HepG2 (cell line): ENCODE results near the gene FUT1. TPM values are rescaled to one million over a fixed set of nuclear protein-coding genes. Genes with fewer than 3 reads are reported as not detected.

Experiments
- CHD4 ChIP-seq: fragments of 200-600 bp; sonication (generic); IDR thresholded peaks from 2 replicates; pipeline ENCODE4 v1.7.0; 2017; ENCODE audit warnings: mild to moderate bottlenecking, low read length, borderline replicate concordance
- CREM ChIP-seq, 2 experiments: sonication (generic) in 1 of 2; formaldehyde crosslinking in 1 of 2; IDR thresholded peaks; 2 replicates each; pipeline versions ENCODE4 v1.4.0 to v1.6.1; 2016 to 2020; ENCODE audit warnings: antibody characterized with exemption in 1 of 2, mild to moderate bottlenecking in 1 of 2, missing genetic modification reagents in 1 of 2
- EP300 ChIP-seq, 3 experiments: sonication (generic) in 1 of 3; formaldehyde crosslinking in 1 of 3; IDR thresholded peaks; 2 replicates each; pipeline versions ENCODE4 v1.5.1 to v1.6.1; 2011 to 2020; ENCODE audit warnings: low read depth in 2 of 3, low read length in 2 of 3, borderline replicate concordance in 1 of 3, improper control_type of control experiment in 1 of 3, mild to moderate bottlenecking in 1 of 3, missing genetic modification reagents in 1 of 3, moderate library complexity in 1 of 3
- FLYWCH1 ChIP-seq: sonication (generic); formaldehyde crosslinking; IDR thresholded peaks from 2 replicates; pipeline ENCODE4 v1.8.1; 2023; ENCODE audit warnings: mild to moderate bottlenecking, missing genetic modification reagents
- HOXA3 ChIP-seq: sonication (generic); formaldehyde crosslinking; IDR thresholded peaks from 2 replicates; pipeline ENCODE4 v1.5.0; 2020; ENCODE audit warnings: missing genetic modification reagents
- IRF9 ChIP-seq: sonication (generic); formaldehyde crosslinking; IDR thresholded peaks from 2 replicates; pipeline ENCODE4 v1.8.0; 2022; ENCODE audit warnings: missing genetic modification reagents, mild to moderate bottlenecking, borderline replicate concordance
- KAT8 ChIP-seq: IDR thresholded peaks from 2 replicates; pipeline ENCODE4 v1.6.1; 2016; ENCODE audit warnings: missing genetic modification reagents, missing compliant biosample characterization
- MYC ChIP-seq: sonication (generic); formaldehyde crosslinking; IDR thresholded peaks from 2 replicates; pipeline ENCODE4 v1.9.0; 2021; ENCODE audit warnings: missing genetic modification reagents, borderline replicate concordance
- PBX3 ChIP-seq: sonication (generic); formaldehyde crosslinking; IDR thresholded peaks from 2 replicates; pipeline ENCODE4 v1.8.1; 2023; ENCODE audit warnings: missing genetic modification reagents, inconsistent platforms, borderline replicate concordance
- PREB ChIP-seq: sonication (generic); formaldehyde crosslinking; IDR thresholded peaks from 2 replicates; pipeline ENCODE4 v1.4.0; 2020; ENCODE audit warnings: missing genetic modification reagents
- RNF2 ChIP-seq: fragments of 450-650 bp; conservative IDR thresholded peaks from 2 replicates; pipeline ENCODE4 v1.6.1; 2016; ENCODE audit warnings: low read depth
- SNAPC4 ChIP-seq: sonication (generic); formaldehyde crosslinking; IDR thresholded peaks from 2 replicates; pipeline ENCODE4 v1.4.0; 2020; ENCODE audit warnings: mild to moderate bottlenecking, missing genetic modification reagents
- ZFP36L2 ChIP-seq: sonication (generic); formaldehyde crosslinking; IDR thresholded peaks from 2 replicates; pipeline ENCODE4 v1.4.0; 2020; ENCODE audit warnings: missing genetic modification reagents
- ZNF136 ChIP-seq: sonication (generic); formaldehyde crosslinking; IDR thresholded peaks from 2 replicates; pipeline ENCODE4 v1.8.1; 2022; ENCODE audit warnings: low read depth, mild to moderate bottlenecking, moderate library complexity, missing genetic modification reagents
- ZNF431 ChIP-seq: sonication (generic); formaldehyde crosslinking; IDR thresholded peaks from 2 replicates; pipeline ENCODE4 v1.9.0; 2022; ENCODE audit warnings: missing genetic modification reagents, low read depth, mild to moderate bottlenecking, borderline replicate concordance
- ZNF446 ChIP-seq: sonication (generic); formaldehyde crosslinking; IDR thresholded peaks from 2 replicates; pipeline ENCODE4 v1.5.0; 2020; ENCODE audit warnings: mild to moderate bottlenecking, missing genetic modification reagents
- ZNF800 ChIP-seq: sonication (generic); formaldehyde crosslinking; IDR thresholded peaks from 2 replicates; pipeline ENCODE4 v1.4.0; 2020; ENCODE audit warnings: missing genetic modification reagents
- polyA plus RNA-seq, 8 experiments: library from polyadenylated mRNA; depleted of rRNA in 3 of 8; stranded (reverse) in 7 of 8; unstranded in 1 of 8; fragments of >200 nt; fragmentation: Illumina TruSeq in 4 of 8; extraction: Trizol in 4 of 8; gene quantifications; 2 replicates each; pipeline versions ENCODE4 v1.2.1 to v1.2.3, GENCODE V29; 2011 to 2016; ENCODE audit warnings: low read depth in 4 of 8, missing spikeins in 1 of 8, mixed read lengths in 1 of 8; ENCODE audit not compliant: insufficient read depth in 1 of 8
- total RNA-seq, 5 experiments: library from RNA; depleted of rRNA; stranded (reverse); fragments of >200 nt; fragmentation: Illumina TruSeq; extraction: Trizol; gene quantifications; 2 replicates each; pipeline ENCODE4 v1.2.3, GENCODE V29; 2016; ENCODE audit warnings: low read depth in 1 of 5

The FUT1 gene
- total and polyA plus RNA-seq, 2 of the 13 experiments (the other 11 are each of a cell fraction or from before 2014, with no cell fraction given), result 0.07 to 1.1 TPM

- TF ChIP-seq PBX3 (CRISPR knock-in tag), result no peak
- no peak for TF ChIP-seq CREM (IDR thresholded peaks at IDR 0.05)
- TF ChIP-seq CREM (CRISPR knock-in tag; IDR thresholded peaks at IDR 0.05), result no peak
- TF ChIP-seq ZFP36L2 (CRISPR knock-in tag), result no peak
- 0 out of 2 replicates have a peak, but pooled peaks have one; percentile 41 for TF ChIP-seq FLYWCH1 (CRISPR knock-in tag)
- no peak for TF ChIP-seq HOXA3
- TF ChIP-seq CHD4, result no peak
- TF ChIP-seq PREB, result no peak
- TF ChIP-seq ZNF136 (CRISPR knock-in tag), result 0 out of 2 replicates have a peak, but pooled peaks have one; percentile 21
- no peak for TF ChIP-seq IRF9 (CRISPR knock-in tag)
- 0 out of 2 replicates have a peak, but pooled peaks have one; percentile 13 for TF ChIP-seq MYC (CRISPR knock-in tag)
- TF ChIP-seq SNAPC4, result no peak
- TF ChIP-seq ZNF800 (CRISPR knock-in tag), result no peak
- 0 out of 2 replicates have a peak, but pooled peaks have one; percentile 8 for TF ChIP-seq ZNF431 (CRISPR knock-in tag)
- no peak for TF ChIP-seq ZNF446 (CRISPR knock-in tag)
- TF ChIP-seq RNF2, result no peak
- no peak for TF ChIP-seq KAT8
- TF ChIP-seq EP300 (IDR thresholded peaks at IDR 0.05; ENCODE audit: low read depth in 2 of 2, low read length in 2 of 2), result no peak
- no peak for TF ChIP-seq EP300 (CRISPR knock-in tag; IDR thresholded peaks at IDR 0.05; ENCODE audit: borderline replicate concordance)
Measured at GRCh38 chr19:48719263-48720171, 32.9 kb downstream of the FUT1 start, which contains the start of gene MAMSTR (continued).
